Endodermal cell (in vitro differentiated cells): ENCODE measurements around the gene TLE3. TPM values are rescaled to one million over a fixed set of nuclear protein-coding genes. Genes with fewer than 3 reads are reported as not detected.

ENCODE experiments used
- DNase-seq: peaks from one replicate; pipeline ENCODE4 v3.0.0-alpha.2; 2017
- H3K27ac ChIP-seq: 2 replicates; pipeline ENCODE4 v1.5.1; 2013; ENCODE audit warnings: mild to moderate bottlenecking, low read depth, low read length, moderate library complexity
- H3K27me3 ChIP-seq: 2 replicates; pipeline ENCODE4 v1.6.1; 2013; ENCODE audit warnings: mild to moderate bottlenecking, low read length, moderate library complexity; ENCODE audit not compliant: insufficient read depth, control insufficient read depth, poor library complexity, severe bottlenecking
- H3K36me3 ChIP-seq: 2 replicates; pipeline ENCODE4 v1.7.0; 2013; ENCODE audit warnings: mild to moderate bottlenecking, low read length, moderate library complexity; ENCODE audit not compliant: control insufficient read depth, insufficient read depth
- H3K4me1 ChIP-seq: one replicate; pipeline ENCODE4 v1.7.0; 2013; ENCODE audit warnings: low read length; ENCODE audit not compliant: control insufficient read depth, insufficient read depth
- H3K4me3 ChIP-seq: 2 replicates; pipeline ENCODE4 v1.5.1; 2013; ENCODE audit warnings: mild to moderate bottlenecking, low read length, moderate library complexity
- H3K9ac ChIP-seq: 2 replicates; pipeline ENCODE4 v1.6.1; 2013; ENCODE audit warnings: mild to moderate bottlenecking, low read length, moderate library complexity; ENCODE audit not compliant: poor library complexity, severe bottlenecking; ENCODE audit errors: extremely low read depth
- H3K9me3 ChIP-seq: 2 replicates; pipeline ENCODE4 v1.6.1; 2013; ENCODE audit warnings: mild to moderate bottlenecking, low read length, moderate library complexity; ENCODE audit not compliant: control insufficient read depth
- H3K27ac Mint-ChIP-seq: 2 replicates; pipeline ENCODE4 v1.8.0; 2020; ENCODE audit warnings: mixed read lengths
- H3K27me3 Mint-ChIP-seq: 2 replicates; pipeline ENCODE4 v1.8.0; 2021; ENCODE audit warnings: mild to moderate bottlenecking, mixed read lengths; ENCODE audit not compliant: insufficient read depth
- H3K36me3 Mint-ChIP-seq: 2 replicates; pipeline ENCODE4 v1.8.0; 2020; ENCODE audit warnings: low read depth, mixed read lengths
- H3K4me1 Mint-ChIP-seq: 2 replicates; pipeline ENCODE4 v1.8.0; 2020; ENCODE audit warnings: mixed read lengths
- H3K4me3 Mint-ChIP-seq: 2 replicates; pipeline ENCODE4 v1.8.0; 2020; ENCODE audit warnings: mild to moderate bottlenecking, moderate library complexity, mixed read lengths
- H3K9me3 Mint-ChIP-seq: 2 replicates; pipeline ENCODE4 v1.8.0; 2020; ENCODE audit warnings: mild to moderate bottlenecking, mixed read lengths
- WGBS, 2 experiments: methylation state at CpG; one replicate each; pipeline versions ENCODE4 v1.1.5 to v1.1.7; 2013; ENCODE audit warnings: missing lambda C conversion rate in 2 of 2, mixed read lengths in 1 of 2; ENCODE audit not compliant: insufficient coverage in 1 of 2, insufficient read length in 1 of 2; 5-methylcytosine and 5-hydroxymethylcytosine counted together
- total RNA-seq, 2 donors: library from RNA; stranded (reverse); fragmentation: NEBNext Ultra II Directional in 1 of 2; extraction: Animal tissue kit (Norgen Biotek cat#: 25700) in 1 of 2; gene quantifications; 2 replicates in 1 of 2; 3 replicates in 1 of 2; pipeline ENCODE4 v1.2.1, GENCODE V29; 2021
- TF ChIP-seq, protein P1 (sequence below): fragments of 200-600 bp; sonication (generic); conservative IDR thresholded peaks from 2 replicates; pipeline ENCODE4 v1.5.0; 2021; ENCODE audit warnings: antibody characterized with exemption, mild to moderate bottlenecking

TLE3 gene
- total RNA-seq, 2 donors from 2014 or later: 66.5 to 81.1 TPM

DNA sequence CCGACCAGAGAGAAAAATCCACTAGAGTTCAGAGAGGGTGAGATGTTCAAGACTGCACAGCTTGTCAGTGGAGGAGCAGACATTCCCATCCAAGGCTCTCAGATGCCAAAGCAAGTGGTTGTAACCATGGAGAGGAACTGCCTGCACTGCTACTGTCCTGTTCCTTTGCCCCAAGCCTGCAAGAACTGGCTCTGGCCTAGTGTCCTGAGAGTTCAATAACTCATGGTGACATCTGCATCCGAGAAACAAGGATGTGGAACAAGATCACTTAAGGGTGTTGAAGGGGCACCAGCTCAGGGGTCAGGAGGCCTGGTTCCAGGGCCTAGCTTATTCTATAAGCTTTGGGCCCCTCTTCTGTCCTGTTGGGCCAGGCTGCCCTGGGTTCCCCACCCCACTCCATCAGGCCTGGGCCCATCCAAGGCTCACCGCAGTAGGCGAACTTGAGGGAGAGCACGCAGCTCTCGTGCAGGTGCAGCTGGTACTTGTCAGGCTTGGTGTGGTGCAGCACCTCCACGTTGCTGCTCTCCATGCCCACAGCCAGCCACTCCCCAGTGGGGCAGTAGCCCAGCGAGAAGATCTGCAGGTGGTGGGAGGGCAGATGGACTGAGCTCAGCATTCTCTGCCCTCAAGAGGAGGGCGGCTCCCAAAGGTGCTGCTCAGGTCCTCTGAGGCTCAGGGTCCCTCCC lies 45.6 kb downstream of the TLE3 start:
- Histone ChIP-seq H3K4me1 (no peaks in the 10 kb centered on the region), H3K9me3 (no peaks in the 10 kb centered on the region), H3K27me3 (no peaks in the 10 kb centered on the region), H3K4me3 (no peak overlapping the region), H3K27ac (no peak overlapping the region), H3K9ac (no peak overlapping the region), H3K36me3 (peaks cover 80% of the 10 kb centered on the region)
- H3K36me3 Mint-ChIP-seq: peaks cover 73% of the 10 kb centered on the region
- H3K9me3 Mint-ChIP-seq: no peaks in the 10 kb centered on the region
- H3K27ac Mint-ChIP-seq: no peak overlapping the region
- TF ChIP-seq, protein P1, sequence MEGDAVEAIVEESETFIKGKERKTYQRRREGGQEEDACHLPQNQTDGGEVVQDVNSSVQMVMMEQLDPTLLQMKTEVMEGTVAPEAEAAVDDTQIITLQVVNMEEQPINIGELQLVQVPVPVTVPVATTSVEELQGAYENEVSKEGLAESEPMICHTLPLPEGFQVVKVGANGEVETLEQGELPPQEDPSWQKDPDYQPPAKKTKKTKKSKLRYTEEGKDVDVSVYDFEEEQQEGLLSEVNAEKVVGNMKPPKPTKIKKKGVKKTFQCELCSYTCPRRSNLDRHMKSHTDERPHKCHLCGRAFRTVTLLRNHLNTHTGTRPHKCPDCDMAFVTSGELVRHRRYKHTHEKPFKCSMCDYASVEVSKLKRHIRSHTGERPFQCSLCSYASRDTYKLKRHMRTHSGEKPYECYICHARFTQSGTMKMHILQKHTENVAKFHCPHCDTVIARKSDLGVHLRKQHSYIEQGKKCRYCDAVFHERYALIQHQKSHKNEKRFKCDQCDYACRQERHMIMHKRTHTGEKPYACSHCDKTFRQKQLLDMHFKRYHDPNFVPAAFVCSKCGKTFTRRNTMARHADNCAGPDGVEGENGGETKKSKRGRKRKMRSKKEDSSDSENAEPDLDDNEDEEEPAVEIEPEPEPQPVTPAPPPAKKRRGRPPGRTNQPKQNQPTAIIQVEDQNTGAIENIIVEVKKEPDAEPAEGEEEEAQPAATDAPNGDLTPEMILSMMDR: no peak
- DNase-seq: no peak
- WGBS, 2 experiments: 95% methylated on average over 7 to 8 of the region's 9 CpGs
- no peaks in the 10 kb centered on the region for H3K27me3 Mint-ChIP-seq
- peaks cover 6% of the 10 kb centered on the region for H3K4me1 Mint-ChIP-seq
- no peak overlapping the region for H3K4me3 Mint-ChIP-seq

DNA sequence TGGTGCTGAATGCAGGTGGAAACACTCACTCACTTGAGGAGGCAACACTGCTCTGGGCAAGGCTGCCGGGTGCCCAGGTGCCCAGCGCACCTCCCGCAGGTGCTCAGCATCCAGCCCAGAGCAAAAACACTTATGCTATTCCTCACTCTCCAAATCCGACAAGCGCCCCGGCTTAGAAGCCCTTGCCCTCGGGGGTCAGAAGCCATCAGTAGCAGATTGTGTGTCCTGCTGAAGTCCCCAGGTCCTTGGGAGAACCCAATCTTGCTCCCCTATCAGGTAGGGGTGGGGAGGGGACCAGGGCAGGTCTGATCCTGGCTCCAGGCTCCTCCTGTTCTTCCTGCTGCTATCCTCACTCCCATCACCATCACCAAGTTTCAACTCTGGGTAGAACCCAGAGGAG lies 46.7 kb downstream of the TLE3 start:
- no peaks in the 10 kb centered on the region for H3K9me3 ChIP-seq
- H3K4me1 Mint-ChIP-seq: peaks cover 6% of the 10 kb centered on the region
- H3K27ac ChIP-seq: no peak overlapping the region
- H3K9me3 Mint-ChIP-seq: no peaks in the 10 kb centered on the region
- TF ChIP-seq, protein P1: no peak
- H3K9ac ChIP-seq: no peak overlapping the region
- peaks cover 70% of the 10 kb centered on the region for H3K36me3 ChIP-seq
- no peak overlapping the region for H3K4me3 Mint-ChIP-seq
- DNase-seq: no peak
- no peaks in the 10 kb centered on the region for H3K27me3 Mint-ChIP-seq
- no peaks in the 10 kb centered on the region for H3K4me1 ChIP-seq
- peaks cover 68% of the 10 kb centered on the region for H3K36me3 Mint-ChIP-seq
- H3K27ac Mint-ChIP-seq: no peak overlapping the region
- WGBS, 2 experiments: 94% methylated on average over 3 to 7 of the region's 7 CpGs
- H3K4me3 ChIP-seq: no peak overlapping the region
- H3K27me3 ChIP-seq: no peaks in the 10 kb centered on the region

- H3K9me3 ChIP-seq: no peaks in the 10 kb centered on the region
- Mint-ChIP-seq H3K4me3 (no peak overlapping the region), H3K27ac (no peak overlapping the region), H3K36me3 (peaks cover 63% of the 10 kb centered on the region), H3K9me3 (no peaks in the 10 kb centered on the region), H3K27me3 (no peaks in the 10 kb centered on the region), H3K4me1 (peaks cover 6% of the 10 kb centered on the region)
- no peak overlapping the region for H3K27ac ChIP-seq
- no peaks in the 10 kb centered on the region for H3K27me3 ChIP-seq
- H3K4me1 ChIP-seq: no peaks in the 10 kb centered on the region
- no peak overlapping the region for H3K9ac ChIP-seq
- TF ChIP-seq, protein P1: no peak
- peaks cover 69% of the 10 kb centered on the region for H3K36me3 ChIP-seq
- H3K4me3 ChIP-seq: no peak overlapping the region
- no peak for DNase-seq
- 89 to 91% methylated on average over 9 of the region's 9 CpGs for WGBS, 2 experiments
These were observed 47.3 kb downstream of the TLE3 start for GRCh38 chr15:70050441-70050840.
